Fibroblast of upper back skin (primary cell): ENCODE data around the gene IL17B.

Experiments
- DNase-seq: peaks from one replicate; pipeline ENCODE4 v3.0.0-alpha.2; 2013

Gene IL17B

DNA sequence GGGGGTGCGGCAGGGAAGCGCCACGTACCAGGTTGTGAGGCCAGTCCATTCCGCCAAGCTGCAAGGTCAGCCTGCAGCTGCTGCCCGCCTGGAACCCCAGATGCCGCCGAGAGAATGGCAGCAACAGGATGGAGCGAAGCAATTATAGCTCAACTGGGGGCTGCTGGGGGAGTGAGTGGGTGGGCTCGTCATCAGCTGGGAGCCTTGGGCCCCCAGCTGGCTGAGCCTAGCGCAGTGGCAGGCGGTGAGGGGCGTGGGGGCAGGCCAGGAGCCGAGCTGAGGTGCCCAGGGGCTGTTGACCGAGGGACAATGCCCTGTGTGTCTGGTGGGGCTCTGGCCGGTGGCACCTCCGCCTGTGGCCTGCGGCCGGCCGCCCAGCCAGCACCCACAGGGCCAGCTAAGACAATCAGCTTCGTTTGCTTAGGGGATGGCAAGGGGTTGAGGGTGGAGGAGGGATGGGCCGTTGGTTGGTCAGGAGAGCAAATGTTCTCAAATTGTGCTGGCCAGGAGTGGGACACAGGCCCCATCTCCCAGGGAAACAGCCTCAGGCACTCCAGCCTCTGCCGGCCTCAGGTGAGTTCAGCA, at the start of gene IL17B:
TSS of gene IL17B (minus strand) at position 116 of the 585 bp plus-strand sequence. CDS start at position 49, 67 bp downstream.
- no peak for DNase-seq

DNA sequence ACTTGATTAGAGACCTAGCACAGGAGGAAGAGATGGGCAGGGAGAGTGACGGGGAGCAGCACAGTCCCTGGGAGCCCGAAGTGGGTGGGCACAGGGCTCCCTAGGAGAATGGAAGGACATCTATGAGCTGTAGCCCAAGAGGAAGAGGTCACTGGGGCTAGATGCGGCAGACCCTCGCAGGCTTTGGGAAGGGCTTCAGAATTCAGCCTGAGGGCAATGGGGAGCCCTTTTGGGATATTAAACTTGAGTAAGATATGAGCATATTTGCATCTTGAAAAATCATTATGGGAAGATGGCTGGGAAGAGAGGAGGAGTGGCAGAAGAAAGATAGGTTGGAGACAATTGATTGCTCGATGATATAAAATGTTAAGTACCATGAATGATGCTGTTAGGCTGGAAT, 48.9 kb upstream of the IL17B start:
- DNase-seq: no peak

DNA sequence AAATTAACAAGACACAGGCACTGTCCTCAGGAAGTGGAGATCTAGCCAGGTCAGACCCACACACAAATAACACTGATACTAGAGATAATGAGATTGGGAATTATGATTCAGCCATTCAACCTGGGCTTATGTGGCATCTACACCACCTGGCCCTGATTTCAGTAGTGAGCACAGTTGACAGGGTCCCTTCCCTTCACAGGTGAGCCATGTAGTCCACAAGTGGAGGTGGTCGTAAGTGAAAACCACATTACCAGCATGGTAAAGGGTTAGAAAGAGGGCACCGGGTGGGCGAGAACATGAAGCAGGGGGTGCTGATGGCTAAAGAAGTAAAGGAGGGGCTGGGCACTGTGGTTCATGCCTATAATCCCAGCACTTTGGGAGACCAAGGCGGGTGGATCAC, 48.3 kb upstream of the IL17B start:
- no peak for DNase-seq

DNA sequence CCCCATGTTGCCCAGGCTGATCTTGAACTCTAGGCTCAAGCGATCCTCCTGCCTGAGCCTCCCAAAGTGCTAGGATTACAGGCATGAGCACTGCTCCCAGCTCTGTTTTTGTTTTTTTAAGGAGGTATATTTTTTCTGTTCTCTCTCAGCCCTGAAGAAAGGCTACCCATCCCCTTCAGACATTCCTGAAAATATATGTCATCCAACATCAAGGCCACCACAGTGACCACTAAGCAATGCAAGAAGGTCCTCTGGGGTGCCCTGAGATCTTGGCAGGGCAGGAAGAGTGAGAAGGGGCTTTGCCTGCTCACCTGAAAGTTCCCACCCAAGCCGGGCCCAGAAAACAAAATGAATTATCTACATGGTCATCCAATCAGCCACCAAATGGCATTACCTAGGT, 47.8 kb upstream of the IL17B start:
- peak; percentile 60 for DNase-seq

- no peak for DNase-seq
These were observed 46.6 kb upstream of the IL17B start for GRCh38 chr5:149425729-149426128.

- no peak for DNase-seq
These were observed 45.6 kb upstream of the IL17B start for GRCh38 chr5:149424371-149425315.

DNA sequence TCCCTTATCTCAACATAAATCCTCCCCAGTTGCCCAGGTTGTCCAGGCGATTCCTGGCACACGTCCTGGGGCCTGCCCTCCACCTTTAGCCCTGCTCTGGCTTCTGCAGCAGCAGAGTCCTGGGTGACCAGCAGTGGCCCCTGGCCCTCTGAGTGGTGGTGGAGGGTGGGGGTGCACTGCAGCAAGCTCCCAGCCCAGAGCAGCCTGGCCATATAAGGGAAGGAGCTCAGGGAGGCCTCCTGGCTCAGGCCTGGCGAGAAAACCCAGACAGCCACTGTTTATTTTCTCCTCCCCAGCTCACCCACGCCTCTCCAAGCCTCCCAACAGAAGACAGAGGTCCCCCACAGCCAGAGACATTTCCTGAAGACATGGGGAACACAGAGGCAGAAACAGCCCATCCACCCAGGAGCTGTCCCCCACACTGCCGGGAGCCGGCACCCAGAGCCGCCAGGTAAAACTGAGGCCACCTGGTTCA, 44.7 kb upstream of the IL17B start:
- DNase-seq: no peak

DNA sequence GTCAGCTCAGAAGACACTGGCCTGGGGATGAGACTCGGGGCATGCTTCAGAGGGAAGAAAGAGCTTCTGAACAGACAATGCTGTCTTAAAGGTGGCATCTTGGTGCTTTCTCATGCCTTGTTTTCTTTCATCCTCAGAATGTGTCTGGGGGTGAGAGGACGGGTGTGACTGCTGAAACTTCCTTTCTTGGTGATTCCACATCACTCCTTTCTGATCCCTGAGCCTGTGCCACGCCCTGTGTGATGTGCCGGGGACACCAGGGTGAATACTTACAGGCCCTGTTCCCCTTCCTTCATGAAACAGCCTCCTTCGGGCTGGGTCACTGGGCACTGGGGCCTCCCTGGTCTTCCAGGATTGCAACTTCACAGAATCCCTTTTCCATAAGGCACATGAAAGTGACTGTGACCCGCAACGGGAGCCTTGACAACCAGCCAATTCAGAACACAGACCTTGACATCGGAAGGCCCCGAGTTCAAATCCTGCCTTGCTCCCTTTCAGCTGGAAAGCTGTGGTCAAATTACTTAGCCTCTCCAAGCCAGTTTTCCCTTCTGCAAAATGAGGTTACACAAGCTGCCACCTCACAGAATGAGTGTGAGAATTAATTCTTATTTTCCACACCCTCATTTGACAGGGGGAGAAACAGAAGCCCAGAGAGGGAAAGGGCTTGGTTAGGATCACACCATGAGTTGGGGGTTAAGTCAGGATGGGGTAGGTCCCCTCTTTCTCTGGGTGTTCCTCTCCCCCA, 44.1 kb upstream of the IL17B start:
- no peak for DNase-seq

GRCh38 chr5:149422366-149423048, 43.4 kb upstream of the IL17B start:
- peak; percentile 70 for DNase-seq

DNA sequence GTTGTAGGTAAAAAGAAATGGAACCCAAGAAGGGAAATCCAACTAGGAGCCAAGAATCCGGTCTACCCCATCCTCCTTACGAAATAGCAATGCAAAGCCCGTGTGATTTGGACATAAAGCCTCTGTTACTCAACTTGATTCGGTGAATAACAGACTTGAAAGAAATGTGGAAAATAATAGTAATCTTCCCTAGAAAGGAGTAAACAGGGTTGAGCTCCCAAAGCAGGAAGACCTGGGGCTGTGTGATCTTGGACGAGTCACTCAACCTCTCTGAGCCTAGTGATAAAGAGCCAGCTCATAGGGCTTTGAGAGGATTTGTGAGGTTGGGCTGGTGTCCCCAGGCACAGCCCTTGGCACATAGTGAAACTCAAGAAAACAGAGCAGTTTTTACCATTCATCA, 42.7 kb upstream of the IL17B start:
- no peak for DNase-seq

GRCh38 chr5:149421372-149421685, 42.2 kb upstream of the IL17B start:
- DNase-seq: no peak

DNA sequence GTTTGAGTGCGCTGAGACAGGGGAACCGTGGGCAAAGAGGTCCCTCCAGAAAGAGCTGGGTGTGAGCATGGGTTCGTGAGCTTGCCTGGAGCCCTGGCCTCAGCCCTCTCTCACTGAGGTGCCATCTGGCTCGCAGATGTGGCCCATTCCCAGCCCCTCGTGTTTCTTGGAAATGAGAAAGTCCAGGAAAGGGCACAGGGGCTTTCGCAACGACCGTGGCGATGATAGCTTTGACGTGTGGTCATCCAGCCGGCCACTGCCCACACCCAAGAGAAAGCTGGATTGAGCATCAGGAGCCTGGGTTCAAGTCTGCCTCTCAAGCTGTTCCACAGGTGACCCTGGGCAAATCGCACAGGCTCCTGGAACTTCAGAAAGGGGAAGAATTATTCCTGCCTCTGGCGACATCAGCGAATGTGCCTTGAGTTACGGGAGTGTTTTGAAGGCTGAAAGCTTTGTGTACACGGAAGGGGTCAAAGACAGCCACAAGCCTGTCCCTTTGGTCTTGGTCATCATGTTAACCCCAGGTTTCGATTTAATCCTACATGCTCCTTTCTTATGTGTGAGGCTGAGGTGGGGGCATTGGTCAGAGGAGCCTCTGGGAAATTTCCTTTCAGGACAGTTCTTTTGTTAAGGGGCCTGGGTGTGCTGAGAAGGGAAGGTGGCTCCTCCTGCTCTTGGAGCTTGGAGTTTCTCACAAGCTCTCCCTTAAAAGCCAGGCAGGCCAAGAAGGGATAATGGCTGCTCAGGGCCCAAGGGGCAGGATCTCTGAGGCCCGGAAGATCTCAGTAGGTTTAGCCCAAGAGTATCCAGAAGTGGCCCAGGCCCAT, 41.7 kb upstream of the IL17B start:
- peak; percentile 68 for DNase-seq

DNA sequence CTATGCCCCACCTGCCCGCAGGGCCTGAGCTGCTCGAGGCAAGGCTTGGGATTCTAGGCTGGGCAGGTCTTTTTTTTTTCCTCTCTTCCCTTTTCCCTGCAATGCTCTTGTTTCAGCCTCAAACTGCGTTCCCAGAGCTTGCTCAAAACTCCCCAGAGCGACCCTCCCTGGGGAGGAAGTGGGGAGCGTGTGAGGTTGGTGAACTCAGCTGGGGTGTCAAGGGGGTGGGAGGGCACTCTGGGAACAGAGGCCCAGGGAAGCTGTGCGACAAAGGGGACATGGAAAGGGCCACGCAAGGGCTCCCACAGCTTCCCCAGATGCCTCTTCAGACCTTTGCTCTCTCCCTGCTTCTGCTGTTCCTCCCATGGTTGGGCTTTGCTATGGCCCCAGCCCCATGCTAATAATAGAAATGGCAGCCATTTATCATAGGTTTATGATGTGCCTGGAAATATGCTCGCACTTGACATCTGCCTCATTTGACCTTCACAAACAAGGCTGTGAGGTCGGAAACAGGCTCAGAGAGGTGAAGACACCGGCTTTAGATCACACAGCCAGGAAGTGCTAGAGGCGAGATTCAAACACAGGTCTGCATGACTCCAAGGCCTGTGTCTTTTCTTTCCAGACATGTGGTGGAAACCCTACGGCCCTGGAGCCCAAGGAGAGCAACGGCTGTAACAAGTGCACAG, 40.9 kb upstream of the IL17B start:
- DNase-seq: no peak

DNA sequence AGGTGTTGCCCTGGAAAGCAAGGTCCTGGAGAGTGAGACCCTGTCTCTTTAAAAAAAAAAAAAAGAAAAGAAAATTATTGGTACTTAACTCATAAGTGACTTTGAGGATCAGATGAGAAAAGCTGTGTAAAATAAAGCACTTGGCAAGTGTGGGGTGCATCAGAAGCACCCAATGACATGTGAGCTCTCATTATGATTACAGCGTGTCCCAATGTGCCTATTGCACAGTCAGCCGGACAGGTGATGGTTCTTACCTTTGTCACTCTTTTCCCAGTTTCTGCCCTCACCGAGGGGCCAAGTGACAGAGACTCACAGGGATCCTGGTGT, 40.4 kb upstream of the IL17B start:
- DNase-seq: no peak

DNA sequence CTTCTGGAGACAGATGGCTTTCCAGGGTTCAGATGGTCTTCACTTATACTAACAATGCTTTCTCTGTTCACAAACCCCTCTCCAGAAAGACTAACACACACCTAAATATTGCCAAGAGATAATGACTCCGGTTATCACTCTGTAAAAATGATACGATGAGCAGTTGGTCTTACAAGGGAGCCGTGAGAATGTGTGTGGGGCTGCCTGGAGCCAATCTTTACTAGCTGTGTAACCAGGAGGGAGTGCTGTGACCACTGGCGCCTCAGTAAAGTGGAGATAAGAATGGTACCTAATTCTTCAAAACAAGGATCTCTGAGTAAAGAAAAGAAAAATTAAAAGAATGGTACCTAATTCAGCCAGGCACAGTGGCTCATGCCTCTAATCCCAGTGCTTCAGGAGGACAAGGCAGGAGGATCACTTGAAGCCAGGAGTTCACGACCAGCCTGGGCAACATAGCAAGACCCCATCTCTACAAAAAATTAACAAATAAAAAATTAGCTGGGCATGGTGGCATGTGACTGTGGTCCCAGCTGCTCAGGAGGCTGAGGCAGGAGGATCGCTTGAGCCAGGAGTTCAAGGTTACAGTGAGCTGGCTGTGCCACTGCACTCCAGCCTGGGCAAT, 39.9 kb upstream of the IL17B start:
- no peak for DNase-seq

DNA sequence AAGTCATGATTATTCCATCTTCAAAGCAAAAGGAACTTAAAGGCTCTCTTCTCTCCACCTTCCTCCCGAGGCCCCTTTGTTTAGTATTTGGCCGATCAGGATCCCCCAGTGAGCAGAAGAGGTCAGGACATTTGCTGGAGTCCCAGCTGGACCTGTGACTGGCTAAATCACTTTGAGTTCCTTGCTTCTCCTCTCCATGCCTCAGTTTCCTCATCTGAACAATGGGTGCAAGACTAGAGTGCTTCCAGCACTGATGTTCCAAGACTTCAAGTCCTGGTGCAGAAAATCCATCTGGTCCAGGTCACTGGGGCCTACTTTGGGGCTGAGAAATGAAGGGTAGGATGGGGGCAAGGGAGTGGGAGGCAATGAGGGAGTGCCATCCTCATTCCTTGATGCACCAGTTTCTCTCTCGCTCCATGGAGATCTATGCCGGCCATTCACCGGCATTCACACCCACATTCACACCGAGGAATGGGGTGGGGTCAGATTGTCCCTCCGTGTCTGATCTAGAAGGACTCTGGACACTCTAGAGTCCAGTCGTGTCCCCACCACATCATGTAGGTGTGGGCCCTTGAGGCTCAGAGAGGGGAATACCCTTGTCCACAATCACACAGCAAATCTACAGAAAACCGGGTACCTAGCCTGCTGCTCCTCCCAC, 38.7 kb upstream of the IL17B start:
- DNase-seq: no peak

DNA sequence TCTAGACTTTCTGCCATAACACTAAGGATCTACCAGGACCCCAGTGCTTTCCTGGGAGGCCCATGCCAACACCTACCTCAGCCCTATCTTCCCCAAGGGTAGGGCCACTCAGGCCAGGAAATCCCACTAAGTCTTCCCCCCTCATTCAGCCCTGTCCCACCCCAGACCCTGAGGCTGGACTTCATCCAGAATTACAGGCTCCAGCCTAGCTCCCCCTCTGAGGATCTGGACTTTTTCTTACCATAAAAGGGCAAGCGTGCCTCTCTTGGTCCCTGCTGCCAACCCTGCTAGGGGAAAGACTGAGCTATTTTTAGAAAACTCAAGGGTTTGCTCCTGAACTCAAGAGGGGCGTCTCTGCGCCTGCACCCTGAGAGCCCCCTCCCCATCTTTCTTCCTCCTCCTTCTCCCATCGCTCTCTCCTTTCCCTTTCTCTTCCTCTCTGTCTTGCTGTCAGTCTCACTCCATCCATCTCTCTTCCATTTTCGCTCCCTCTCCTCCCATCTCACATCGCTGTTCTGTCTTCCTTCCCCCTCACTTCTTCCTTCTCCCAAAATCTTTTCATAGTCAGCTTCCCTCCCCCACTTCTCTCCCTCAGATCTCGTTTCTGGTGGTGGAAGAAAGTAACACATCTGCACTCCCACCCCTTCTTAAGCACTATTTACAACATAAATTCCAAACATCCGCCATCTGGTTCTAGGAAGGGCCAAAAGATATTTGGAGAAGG, 38.1 kb upstream of the IL17B start:
- DNase-seq: peak; percentile 70

DNA sequence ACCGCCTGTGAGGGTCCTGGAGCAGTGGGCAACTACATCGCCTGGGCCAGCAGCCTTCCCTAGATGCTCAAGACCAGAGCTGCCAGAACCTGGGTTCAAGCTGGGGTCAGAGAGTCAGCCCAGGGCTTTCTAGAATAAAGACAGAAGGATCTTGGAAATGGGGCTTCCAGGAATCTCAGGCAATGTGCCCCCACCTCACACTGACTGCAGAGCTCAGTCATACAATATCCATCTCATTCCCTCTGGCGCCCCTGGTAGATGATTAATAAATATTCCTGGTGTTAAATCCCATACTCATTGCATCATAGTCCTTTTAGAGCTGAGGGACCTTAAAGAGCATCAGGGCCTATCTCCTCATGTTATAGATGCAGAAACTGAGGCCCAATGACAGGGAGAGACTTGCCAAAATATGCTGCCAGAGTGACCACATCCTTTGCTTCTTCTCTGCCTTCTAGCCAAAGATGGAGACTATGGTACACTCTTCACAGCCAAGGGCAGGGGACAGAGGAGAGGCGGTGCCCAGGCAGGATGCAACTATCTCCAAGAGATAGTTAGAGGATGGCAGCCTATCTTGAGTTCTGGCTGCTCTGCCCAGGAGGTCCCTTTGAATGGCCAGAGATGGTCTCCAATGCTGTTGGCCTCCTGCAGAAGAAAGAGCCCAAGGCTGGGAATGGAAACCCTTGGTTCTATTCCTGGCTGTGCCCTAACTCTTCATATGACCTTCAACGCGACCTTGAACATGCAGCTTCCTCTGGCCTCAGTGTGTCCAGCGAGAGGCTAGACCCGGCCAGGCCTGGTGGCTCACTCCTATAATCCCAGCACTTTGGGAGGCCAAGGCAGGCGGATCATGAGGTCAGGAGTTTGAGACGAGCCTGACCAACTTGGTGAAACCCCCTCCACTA, 36.2 kb upstream of the IL17B start:
- no peak for DNase-seq
